A549 treated with RU486 at 1 μM for 4 hours (cell line): ENCODE results near the gene SLC16A13. TPM values are rescaled to one million over a fixed set of nuclear protein-coding genes. Genes with fewer than 3 reads are reported as not detected.

Source experiments
- total RNA-seq: library from RNA; stranded (reverse); fragments of 200-300 nt; extraction: Qiagen RNA extraction; gene quantifications from 5 replicates; pipeline ENCODE4 v1.2.3, GENCODE V29; 2022; ENCODE audit warnings: low read depth

SLC16A13 gene
- total RNA-seq: 8.8 to 12.1 TPM (median 10.0 TPM) in 5 replicates

DNA sequence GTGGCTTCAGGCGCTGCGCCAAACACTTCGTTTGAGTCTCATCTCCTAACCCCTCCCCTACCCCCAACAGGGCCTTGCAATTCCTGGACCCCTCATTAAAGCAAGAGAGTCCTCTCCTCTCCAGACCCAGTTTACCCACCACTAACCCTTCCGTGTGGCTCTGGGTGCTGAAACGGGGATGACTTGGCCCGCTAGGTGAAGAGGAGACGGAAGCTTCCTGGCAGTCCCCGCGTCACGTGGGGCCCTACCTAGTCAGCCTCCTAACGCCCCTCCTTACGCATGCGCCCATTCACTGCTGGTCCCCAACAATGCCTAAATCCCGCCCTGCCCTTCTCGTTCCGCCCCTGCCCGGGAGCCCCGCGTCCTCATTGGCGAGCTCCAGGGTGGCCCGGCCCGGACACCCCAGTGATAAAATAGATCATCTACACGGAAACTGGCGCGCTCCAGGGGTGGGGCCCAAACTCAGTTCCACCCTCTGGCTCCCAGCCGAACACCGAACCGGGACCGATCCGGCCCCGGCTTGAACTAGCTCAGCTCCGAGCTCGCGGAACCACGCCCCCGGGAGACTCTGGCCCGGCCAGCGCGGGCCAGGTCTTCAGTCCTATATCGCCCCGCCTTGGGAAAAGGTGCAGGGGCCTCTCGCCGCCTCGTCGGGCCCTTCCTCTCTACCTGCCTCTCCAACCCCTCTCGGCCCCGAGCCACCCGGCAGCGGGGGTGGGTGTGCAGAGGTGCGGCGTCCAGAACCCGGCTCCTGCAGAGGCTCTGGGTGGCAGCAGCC, at the start of gene SLC16A13:
SLC16A13 (plus strand) TSS at position 425 of the 778 bp plus-strand sequence. CDS start 368 bp downstream, outside the sequence.

GRCh38 chr17:6995500-6996255, 40.1 kb upstream of the SLC16A13 start, which contains the start of gene ALOX12:
ALOX12 (plus strand) TSS chr17:6996049; CDS start chr17:6996118, 69 bp downstream.

GRCh38 chr17:7022781-7023571, 12.8 kb upstream of the SLC16A13 start, which contains the start of gene BCL6B:
BCL6B (plus strand) TSS chr17:7023050; CDS start chr17:7023672, 622 bp downstream.

DNA sequence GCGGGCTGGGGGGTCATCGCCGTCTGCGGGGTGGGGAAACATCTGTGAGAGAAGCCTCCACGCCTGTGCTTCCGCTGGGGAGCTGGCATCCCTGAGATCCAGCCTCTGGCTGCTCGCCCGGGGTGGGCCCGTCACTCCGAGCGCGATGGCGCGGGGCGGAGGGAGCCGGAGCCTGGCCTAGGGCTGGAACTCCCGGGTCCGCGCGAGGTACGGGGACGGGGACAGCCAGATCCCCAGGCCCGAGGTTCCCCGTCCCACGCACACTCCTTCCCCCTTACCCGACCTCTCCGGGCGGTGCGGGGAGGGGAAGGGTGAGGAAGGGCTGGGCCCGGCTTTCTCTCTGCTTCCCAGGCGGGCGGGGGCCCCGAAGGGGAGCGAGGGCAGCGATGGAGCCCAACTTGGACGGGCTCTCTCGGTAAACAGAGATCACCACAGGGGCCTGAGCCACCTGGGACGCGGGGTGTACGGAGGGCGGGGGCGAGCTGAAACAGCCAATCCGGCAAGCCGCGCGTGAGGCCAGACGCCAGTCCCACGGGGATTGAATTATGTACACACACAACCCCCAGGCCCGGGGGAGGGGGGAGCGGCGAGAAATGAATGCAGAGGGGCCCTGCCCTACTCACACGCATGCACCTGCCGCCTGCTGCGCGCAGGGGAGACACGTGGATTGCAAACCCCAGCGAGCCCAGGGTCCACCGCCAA, 7.8 kb downstream of the SLC16A13 start, which contains the start of gene SLC16A11:
SLC16A11 (minus strand) TSS at position 596 of the 702 bp plus-strand sequence; CDS start at position 17, 579 bp downstream.

GRCh38 chr17:7079581-7080455, 44.0 kb downstream of the SLC16A13 start, which contains the start of gene CLEC10A:
CLEC10A (minus strand) TSS chr17:7080251; CDS start chr17:7078812, 1,439 bp downstream.

Other genes starting within 250 kb of the SLC16A13 start
- gene TEKT1, start 204.3 kb upstream of the SLC16A13 start, total RNA-seq: 0.06 to 0.12 TPM in 2 of 5 replicates, not detected in the others
- gene ALOX12, start 40.0 kb upstream of the SLC16A13 start, total RNA-seq: not detected in 5 replicates
- gene RNASEK, start 23.4 kb upstream of the SLC16A13 start, total RNA-seq: 458 to 548 TPM (median 474 TPM) in 5 replicates
- 0.09 TPM in 1 of 5 replicates, not detected in the others for gene BCL6B, start 13.0 kb upstream of the SLC16A13 start, total RNA-seq
- gene SLC16A11, start 8.1 kb downstream of the SLC16A13 start, total RNA-seq: not detected in 5 replicates
- gene CLEC10A, start 44.2 kb downstream of the SLC16A13 start, total RNA-seq: not detected in 5 replicates
- gene ASGR2, start 78.8 kb downstream of the SLC16A13 start, total RNA-seq: 0.36 TPM in 1 of 5 replicates, not detected in the others
- 1.0 to 1.5 TPM (median 1.3 TPM) in 5 replicates for gene ASGR1, start 143.4 kb downstream of the SLC16A13 start, total RNA-seq
- 7.2 to 10.7 TPM (median 8.9 TPM) in 5 replicates for gene DLG4, start 183.8 kb downstream of the SLC16A13 start, total RNA-seq
- 373 to 531 TPM (median 506 TPM) in 5 replicates for gene ACADVL, start 183.9 kb downstream of the SLC16A13 start, total RNA-seq
- 26.1 to 39.5 TPM (median 37.0 TPM) in 5 replicates for gene DVL2, start 198.5 kb downstream of the SLC16A13 start, total RNA-seq
- 82.3 to 110 TPM (median 92.2 TPM) in 5 replicates for gene PHF23, start 203.4 kb downstream of the SLC16A13 start, total RNA-seq
- gene GABARAP, start 206.4 kb downstream of the SLC16A13 start, total RNA-seq: 678 to 759 TPM (median 700 TPM) in 5 replicates
- 210 to 241 TPM (median 229 TPM) in 5 replicates for gene CTDNEP1, start 215.7 kb downstream of the SLC16A13 start, total RNA-seq
- 110 to 138 TPM (median 124 TPM) in 5 replicates for gene ELP5, start 216.2 kb downstream of the SLC16A13 start, total RNA-seq
- 0.57 to 1.5 TPM (median 0.71 TPM) in 5 replicates for gene CLDN7, start 226.5 kb downstream of the SLC16A13 start, total RNA-seq
- gene SLC2A4, start 245.7 kb downstream of the SLC16A13 start, total RNA-seq: 0.07 to 0.29 TPM (median 0.17 TPM) in 5 replicates